Gastroesophageal sphincter (tissue), 3 donors: ENCODE data around the gene MTFR1L.

Experiments used
- CTCF ChIP-seq, 4 experiments: fragments of 200-600 bp in 2 of 4; fragments of 450-650 bp in 2 of 4; sonication (generic) in 1 of 4; IDR thresholded peaks; one replicate each; pipeline ENCODE4 v1.5.1; 2017 to 2019; ENCODE audit warnings: antibody characterized with exemption in 4 of 4, mild to moderate bottlenecking in 2 of 4, moderate library complexity in 2 of 4
- EP300 ChIP-seq: sonication (generic); formaldehyde crosslinking; IDR thresholded peaks from one replicate; pipeline ENCODE4 v1.6.1; 2017; ENCODE audit warnings: antibody characterized with exemption, mild to moderate bottlenecking
- POLR2A ChIP-seq, 2 donors: fragments of 450-650 bp; IDR thresholded peaks; one replicate each; pipeline ENCODE4 v1.6.1; 2017; ENCODE audit warnings: antibody characterized with exemption in 2 of 2, mild to moderate bottlenecking in 2 of 2, moderate library complexity in 1 of 2
- POLR2AphosphoS5 ChIP-seq: sonication (generic); formaldehyde crosslinking; IDR thresholded peaks from one replicate; pipeline ENCODE4 v1.6.1; 2017; ENCODE audit warnings: antibody characterized with exemption

GRCh38 chr1:25837262-25837875 is 17.6 kb downstream of the MTFR1L start:
- TF ChIP-seq CTCF (IDR thresholded peaks at IDR 0.05), result peak in 1 of 4 experiments; percentile 5
- TF ChIP-seq POLR2A (IDR thresholded peaks at IDR 0.05), result no peak
- no peak for TF ChIP-seq EP300
- TF ChIP-seq POLR2AphosphoS5, result no peak
